OCI-LY1 (cell line): ENCODE measurements around the gene SEC11A.

Source experiments
- CTCF ChIP-seq: fragments of 200-600 bp; sonication (generic), shearing (Covaris generic); IDR thresholded peaks from 2 replicates; pipeline ENCODE4 v1.5.1; 2017; ENCODE audit warnings: mild to moderate bottlenecking, antibody characterized with exemption, low read length, moderate library complexity, mixed read lengths
- EZH2 ChIP-seq: fragments of 200-600 bp; sonication (generic), shearing (Covaris generic); IDR thresholded peaks from 2 replicates; pipeline ENCODE4 v1.8.0; 2017; ENCODE audit warnings: borderline replicate concordance, mixed run types, mild to moderate bottlenecking, antibody characterized with exemption, low read length, moderate library complexity, mixed read lengths

GRCh38 chr15:84620626-84621025 lies 95.3 kb downstream of the SEC11A start:
- TF ChIP-seq CTCF (no peak), EZH2 (no peak)
